Stimulated activated CD8-positive, alpha-beta memory T cell treated with anti-CD3 and anti-CD28 coated beads, Interleukin-15, amount 100 ng/mL, for 1 hour (primary cell): ENCODE data around the gene METTL1.
A peak's percentile ranks its signal among the peaks of the same experiment; 100 is the strongest.

Experiments
- DNase-seq: peaks from one replicate; pipeline ENCODE4 v3.0.0-alpha.2; 2020; ENCODE audit warnings: low read depth

METTL1 gene

DNA sequence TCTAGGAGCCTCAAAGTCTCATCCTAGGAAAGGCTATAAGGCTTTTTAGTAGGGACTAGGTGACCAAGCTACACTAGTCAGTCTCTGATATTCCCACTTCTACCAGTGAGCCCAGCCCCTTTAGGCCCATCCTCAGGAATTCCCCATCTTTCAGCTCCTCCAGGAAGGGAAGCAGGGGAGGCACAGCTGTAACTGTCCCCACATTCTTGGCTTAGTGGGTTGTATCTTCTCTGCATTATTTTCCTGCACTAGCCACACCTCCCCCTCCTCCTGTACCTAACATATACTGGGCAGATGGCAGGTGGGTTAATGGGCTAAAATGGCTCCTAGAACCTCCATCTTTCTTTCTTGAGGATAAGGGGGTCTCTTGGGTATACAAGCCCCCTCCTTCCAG is 4.6 kb downstream of the METTL1 start:
- no peak for DNase-seq

GRCh38 chr12:57766464-57767304 is 5.2 kb downstream of the METTL1 start, which contains the start of gene CYP27B1:
CYP27B1 (minus strand) TSS chr12:57767078; CDS start chr12:57767041, 37 bp downstream.
- no peak for DNase-seq

- DNase-seq: no peak
Observed at GRCh38 chr12:57765698-57766463, 6.0 kb downstream of the METTL1 start.

GRCh38 chr12:57765003-57765697 is 6.8 kb downstream of the METTL1 start:
- DNase-seq: no peak

- no peak for DNase-seq
Observed at GRCh38 chr12:57764662-57765002, 7.3 kb downstream of the METTL1 start.

- DNase-seq: no peak
Observed at GRCh38 chr12:57763881-57764661, 7.8 kb downstream of the METTL1 start.

- DNase-seq: no peak
Observed at GRCh38 chr12:57762463-57762862, 9.4 kb downstream of the METTL1 start.

- no peak for DNase-seq
Observed at GRCh38 chr12:57761391-57761998, 10.4 kb downstream of the METTL1 start.

- no peak for DNase-seq
Observed at GRCh38 chr12:57760347-57760982, 11.4 kb downstream of the METTL1 start.

- no peak for DNase-seq
Observed at GRCh38 chr12:57759360-57759980, 12.4 kb downstream of the METTL1 start.

DNA sequence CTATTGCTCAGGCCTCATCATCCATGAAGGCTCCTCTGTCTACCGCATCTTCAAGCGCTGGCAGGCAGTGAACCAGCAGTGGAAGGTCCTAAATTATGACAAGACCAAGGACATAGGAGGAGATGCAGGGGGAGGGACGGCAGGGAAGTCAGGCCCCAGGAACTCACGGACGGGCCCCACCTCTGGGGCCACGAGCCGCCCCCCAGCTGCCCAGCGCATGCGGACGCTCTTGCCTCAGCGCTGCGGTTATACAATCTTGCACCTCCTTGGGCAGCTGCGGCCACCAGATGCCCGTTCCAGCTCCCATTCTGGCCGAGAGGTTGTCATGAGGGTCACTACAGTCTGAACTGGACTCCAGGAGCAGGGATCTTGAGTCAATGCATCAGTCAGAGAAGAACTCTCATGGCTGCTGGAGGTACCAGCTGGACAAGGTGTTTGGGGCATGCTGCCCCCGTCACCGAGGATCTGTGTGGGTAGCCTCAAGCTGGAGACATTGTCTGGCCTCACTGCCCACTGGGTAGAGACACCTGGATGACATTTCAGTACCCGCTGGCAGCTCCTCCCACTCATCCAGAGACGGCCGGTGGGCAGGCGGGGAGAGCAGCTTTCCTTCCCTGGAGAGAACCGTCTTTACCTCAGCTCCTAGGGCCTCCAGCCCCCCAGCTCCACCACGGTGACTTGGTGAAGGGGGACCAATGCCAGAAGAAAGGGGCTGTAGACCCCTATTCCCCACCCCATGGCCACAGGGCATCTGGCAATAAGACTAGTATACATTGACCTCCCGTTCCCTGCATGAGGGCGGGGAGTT is 13.1 kb downstream of the METTL1 start:
- DNase-seq: no peak

DNA sequence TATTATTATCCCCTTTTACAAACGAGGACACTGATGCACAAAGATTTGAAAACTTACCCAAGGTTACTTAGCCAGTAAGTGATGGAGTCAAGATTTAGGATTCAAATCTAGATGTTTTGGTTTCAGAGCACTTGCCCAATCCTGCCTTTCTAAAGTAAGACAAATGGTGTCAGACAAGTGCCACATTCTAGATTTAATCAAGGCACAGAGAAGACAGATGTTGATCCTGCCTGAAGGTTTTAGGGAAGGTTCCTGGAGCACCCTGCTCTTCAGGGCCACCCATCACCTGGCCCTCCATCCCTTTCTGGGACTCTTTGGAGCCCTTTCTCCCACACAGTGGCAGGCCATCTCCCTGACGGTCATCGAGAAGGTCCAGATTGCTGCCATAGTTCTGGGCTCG is 14.1 kb downstream of the METTL1 start:
- no peak for DNase-seq

DNA sequence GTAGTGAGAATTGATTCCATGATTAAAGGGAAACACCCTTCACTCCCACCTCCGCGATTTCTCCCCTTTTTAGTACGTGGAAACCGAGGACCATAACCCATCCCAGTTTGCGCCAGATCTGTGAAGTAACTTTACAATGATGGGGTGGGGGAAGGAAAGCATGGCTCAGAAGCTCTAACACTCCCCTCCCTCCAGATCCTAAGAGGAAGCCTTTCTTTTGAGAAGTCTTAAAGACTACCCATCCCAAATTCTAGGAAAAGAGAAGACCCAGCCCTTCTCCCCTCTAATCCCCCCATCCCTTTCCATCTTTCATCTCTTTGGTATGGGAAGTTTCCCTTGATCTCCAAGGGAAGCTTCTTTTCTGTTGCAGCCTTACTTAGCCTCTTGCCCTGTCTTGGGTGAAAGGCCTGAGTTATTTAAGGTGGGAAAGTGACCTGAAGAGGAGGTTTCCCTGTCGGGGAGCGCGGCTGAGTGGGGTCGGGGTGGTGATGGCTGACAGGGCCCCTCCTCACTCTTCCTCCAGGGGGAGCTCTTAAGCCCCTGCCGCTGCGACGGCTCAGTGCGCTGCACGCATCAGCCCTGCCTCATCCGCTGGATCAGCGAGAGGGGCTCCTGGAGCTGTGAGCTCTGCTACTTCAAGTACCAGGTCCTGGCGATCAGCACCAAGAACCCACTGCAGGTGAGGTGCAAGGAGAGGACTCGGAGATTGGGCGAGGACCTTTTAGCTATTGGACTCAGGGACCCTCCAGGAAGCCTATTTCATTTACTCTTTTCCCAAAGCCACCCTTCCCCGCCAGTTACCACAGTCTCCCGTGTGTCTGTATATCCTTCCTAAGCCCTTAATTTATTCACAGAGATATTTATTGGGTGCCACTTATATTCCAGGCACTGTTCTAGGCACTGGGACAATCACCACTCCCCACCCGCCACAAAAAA is 15.2 kb downstream of the METTL1 start:
- peak; percentile 52 for DNase-seq

DNA sequence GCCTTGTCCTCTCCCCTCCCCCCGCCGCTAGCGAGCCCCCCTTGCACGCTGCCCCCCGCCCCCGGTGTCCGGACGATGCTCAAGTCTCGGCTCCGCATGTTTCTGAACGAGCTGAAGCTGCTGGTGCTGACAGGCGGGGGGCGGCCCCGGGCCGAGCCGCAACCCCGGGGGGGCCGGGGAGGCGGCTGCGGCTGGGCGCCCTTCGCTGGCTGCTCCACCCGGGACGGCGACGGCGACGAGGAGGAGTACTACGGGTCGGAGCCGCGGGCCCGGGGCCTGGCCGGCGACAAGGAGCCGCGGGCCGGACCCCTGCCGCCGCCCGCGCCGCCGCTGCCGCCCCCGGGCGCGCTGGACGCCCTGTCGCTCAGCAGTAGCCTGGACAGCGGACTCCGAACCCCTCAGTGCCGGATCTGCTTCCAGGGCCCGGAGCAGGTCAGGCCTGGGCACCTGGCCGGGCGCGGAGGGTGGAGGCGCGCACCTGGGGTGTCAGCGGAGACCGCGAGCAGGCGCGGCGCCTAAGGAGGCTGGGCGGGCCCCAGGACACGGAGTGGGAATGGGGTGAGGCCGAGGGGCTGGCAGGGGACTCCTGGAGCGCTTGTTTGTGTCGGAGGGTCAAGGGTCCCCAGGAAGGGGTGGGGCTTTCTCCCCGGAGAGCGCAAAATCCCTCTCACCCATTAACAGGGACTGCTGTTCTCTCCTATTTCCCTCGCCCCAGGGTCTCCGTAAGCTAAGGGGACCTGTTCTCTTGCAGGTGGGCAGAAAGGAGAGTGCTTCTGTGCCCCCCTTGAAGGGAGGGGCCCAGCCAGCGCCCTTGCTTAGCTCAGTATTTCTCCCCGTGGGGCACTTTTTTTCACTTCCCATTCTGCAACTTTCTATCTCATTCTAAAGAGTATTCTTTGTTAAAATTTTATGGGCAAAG is 16.2 kb downstream of the METTL1 start:
- no peak for DNase-seq

- DNase-seq: no peak
Observed at GRCh38 chr12:57755194-57755453, 16.8 kb downstream of the METTL1 start.

DNA sequence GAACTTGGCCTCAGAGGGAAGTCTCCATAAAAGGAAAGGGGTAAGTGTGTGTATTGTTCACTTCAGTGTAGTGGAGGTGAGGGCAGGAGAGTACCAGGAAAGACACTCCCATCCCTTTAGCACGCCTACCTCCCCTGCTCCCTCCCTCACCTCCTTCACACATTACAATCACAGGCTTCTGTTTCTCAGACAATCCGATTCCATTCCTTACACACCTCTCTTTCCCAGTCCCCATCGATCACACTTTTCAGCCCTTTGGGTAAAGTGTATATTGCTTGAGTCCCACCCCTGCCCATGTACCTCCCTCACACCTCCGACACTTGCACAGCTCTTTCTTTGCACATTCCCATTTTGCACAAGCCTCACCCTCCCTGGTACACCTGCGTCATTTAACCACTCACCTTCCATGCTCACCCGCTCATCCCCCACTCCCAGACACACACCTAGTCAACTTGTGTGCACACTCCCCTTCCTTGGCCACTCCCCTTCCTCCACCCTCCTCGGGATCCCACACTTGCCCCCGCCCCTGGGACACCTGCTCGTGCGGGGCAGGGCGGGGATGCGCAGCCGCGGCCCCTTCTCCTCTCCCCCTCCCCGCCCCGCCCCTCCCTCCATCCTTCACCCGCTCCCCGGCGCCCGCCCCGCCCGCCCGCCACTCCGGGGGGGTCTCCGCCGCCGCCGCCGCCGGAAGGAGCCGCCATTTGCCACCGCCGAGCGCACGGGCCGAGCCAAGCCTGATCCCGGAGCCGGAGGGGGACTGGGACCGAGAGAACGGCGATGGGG is 17.3 kb downstream of the METTL1 start, which contains the start of gene MARCHF9:
Gene MARCHF9, plus strand, starts transcription at position 693 of the 783 bp plus-strand sequence. CDS start 426 bp downstream, outside the sequence.
- peak; percentile 59 for DNase-seq
